ENCODE measurements around the gene UCHL1. TPM values are rescaled to one million over a fixed set of nuclear protein-coding genes. Genes with fewer than 3 reads are reported as not detected.
A peak's percentile ranks its signal among the peaks of the same experiment; 100 is the strongest.

UCHL1 gene
- total RNA-seq (10 to 100 TPM; 10.6 to 53.7 (median 25.7) TPM), polyA plus RNA-seq (10 to 100 TPM; 10.5 to 88.3 (median 23.4) TPM)
- long read RNA-seq, donor 1, partial matches to known transcripts: 3 of 7 reads
- long read RNA-seq, donor 1, other reads (novel, unspliced or antisense): 0 of 7 reads
- long read RNA-seq, donor 2, transcript UCHL1-209 (8 exons, 1,119 nt): major isoform, 5 of 10 reads
- long read RNA-seq, donor 2, partial matches to known transcripts: 3 of 10 reads
- long read RNA-seq, donor 2, other reads (novel, unspliced or antisense): 0 of 10 reads

DNA sequence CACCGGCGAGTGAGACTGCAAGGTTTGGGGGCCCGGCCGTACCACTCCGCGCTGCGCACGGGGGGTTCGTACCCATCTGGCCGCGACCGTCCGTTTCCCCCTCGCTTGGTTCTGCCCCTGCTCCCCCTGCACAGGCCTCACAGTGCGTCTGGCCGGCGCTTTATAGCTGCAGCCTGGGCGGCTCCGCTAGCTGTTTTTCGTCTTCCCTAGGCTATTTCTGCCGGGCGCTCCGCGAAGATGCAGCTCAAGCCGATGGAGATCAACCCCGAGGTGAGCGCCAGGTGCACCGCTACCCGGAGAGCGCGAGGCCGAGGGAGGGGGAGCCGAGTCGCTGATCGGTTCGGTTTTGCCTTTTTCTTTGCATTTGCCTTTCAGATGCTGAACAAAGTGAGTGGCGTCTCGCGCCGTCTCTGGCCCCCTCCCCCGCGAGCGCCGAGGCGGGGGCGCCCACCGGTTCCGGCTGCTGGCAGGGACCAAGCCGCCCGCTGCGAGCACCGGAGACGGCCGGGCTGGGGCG is at the start of gene UCHL1:
UCHL1 (plus strand) TSS at position 189 of the 517 bp plus-strand sequence; CDS start at position 238, 49 bp downstream.
- 2% methylated on average over 42 to 55 of the region's 55 CpGs for WGBS, 3 donors
- peak; percentile 35 to 57 for DNase-seq
- no peaks in the 10 kb centered on the region for H3K36me3 ChIP-seq (ENCODE audit: insufficient read depth in 1 of 2, low read depth in 1 of 2)
- H3K9me3 ChIP-seq: no peaks in the 10 kb centered on the region
- peak; percentile 39 to 74 (median 64) for ATAC-seq
- peaks cover 5% of the 10 kb centered on the region for H3K4me1 ChIP-seq
- no peak within 1 kb of the TSS for H3K27ac ChIP-seq
- H3K4me3 ChIP-seq: peak within 1 kb of the TSS; percentile 64
- no peak for TF ChIP-seq CTCF (IDR thresholded peaks at IDR 0.05)
- intact Hi-C loops (cut with DNase I): no loop called here
- H3K27me3 ChIP-seq (ENCODE audit: insufficient read depth in 3 of 3, low read length in 2 of 3): peaks cover 0 to 45% (median 4%) of the 10 kb centered on the region in 3 donors

GRCh38 chr4:41207291-41207831 is 49.4 kb upstream of the UCHL1 start:
- Histone ChIP-seq H3K36me3 (ENCODE audit: insufficient read depth in 1 of 2, low read depth in 1 of 2) (no peaks in the 10 kb centered on the region), H3K4me1 (peaks cover 22% of the 10 kb centered on the region), H3K4me3 (no peak overlapping the region), H3K27ac (no peak overlapping the region), H3K27me3 (ENCODE audit: insufficient read depth in 3 of 3, low read length in 2 of 3) (peaks cover 0 to 11% (median 0%) of the 10 kb centered on the region in 3 donors), H3K9me3 (no peaks in the 10 kb centered on the region)
- peak in 3 of 4 donors; percentile 69 to 73 (median 70) for ATAC-seq
- no peak for TF ChIP-seq CTCF (IDR thresholded peaks at IDR 0.05)
- intact Hi-C loops (cut with DNase I): loop anchor here in 1 of 2 donors (5.0 kb wide), 1 partner anchor 50 kb away; no protein-coding TSS in a partner anchor
- DNase-seq: peak; percentile 59 to 64

GRCh38 chr4:41209187-41209586 is 47.5 kb upstream of the UCHL1 start:
- H3K36me3 ChIP-seq (ENCODE audit: insufficient read depth in 1 of 2, low read depth in 1 of 2): no peaks in the 10 kb centered on the region
- DNase-seq: no peak
- intact Hi-C loops (cut with DNase I): loop anchor here in 1 of 2 donors (5.0 kb wide), 1 partner anchor 52 kb away; no protein-coding TSS in a partner anchor
- H3K9me3 ChIP-seq: no peaks in the 10 kb centered on the region
- no peak overlapping the region for H3K27ac ChIP-seq
- peaks cover 0 to 9% (median 0%) of the 10 kb centered on the region in 3 donors for H3K27me3 ChIP-seq (ENCODE audit: insufficient read depth in 3 of 3, low read length in 2 of 3)
- 11 to 31% (median 12%) methylated on average over 5 of the region's 5 CpGs for WGBS, 3 donors
- H3K4me1 ChIP-seq: peaks cover 16% of the 10 kb centered on the region
- no peak for TF ChIP-seq CTCF (IDR thresholded peaks at IDR 0.05)
- peak in 3 of 4 donors; percentile 45 to 55 (median 46) for ATAC-seq
- no peak overlapping the region for H3K4me3 ChIP-seq

DNA sequence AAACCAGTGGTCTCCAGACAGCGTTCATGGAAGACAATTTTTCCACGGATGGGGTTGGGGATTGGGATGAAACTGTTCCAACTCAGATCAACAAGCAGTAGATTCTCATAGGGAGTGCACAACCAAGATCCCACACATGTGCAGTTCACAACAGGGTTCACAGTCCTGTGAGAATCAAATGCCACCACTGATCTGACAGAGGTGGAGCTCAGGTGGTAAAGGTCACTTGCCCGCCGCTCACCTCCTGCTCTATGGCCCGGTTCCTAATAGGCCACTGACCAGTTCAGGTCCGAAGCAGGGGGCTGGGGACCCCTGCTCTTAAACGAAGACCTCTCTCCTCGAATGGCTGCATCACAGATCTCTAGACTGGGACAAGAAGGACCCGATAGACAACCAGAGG is 46.8 kb upstream of the UCHL1 start:
- 80 to 87% (median 80%) methylated on average over 9 of the region's 9 CpGs for WGBS, 3 donors
- intact Hi-C loops (cut with DNase I): loop anchor here (5.0 kb wide), 3 partner anchors 53 to 233 kb away; no protein-coding TSS in a partner anchor
- no peaks in the 10 kb centered on the region for H3K36me3 ChIP-seq (ENCODE audit: insufficient read depth in 1 of 2, low read depth in 1 of 2)
- ATAC-seq: no peak
- peaks cover 16% of the 10 kb centered on the region for H3K4me1 ChIP-seq
- TF ChIP-seq CTCF (IDR thresholded peaks at IDR 0.05): no peak
- DNase-seq: no peak
- H3K4me3 ChIP-seq: no peak overlapping the region
- peaks cover 0 to 9% (median 0%) of the 10 kb centered on the region in 3 donors for H3K27me3 ChIP-seq (ENCODE audit: insufficient read depth in 3 of 3, low read length in 2 of 3)
- H3K27ac ChIP-seq: no peak overlapping the region
- H3K9me3 ChIP-seq: no peaks in the 10 kb centered on the region

Data from psoas muscle (tissue), 8 donors.